Urinary bladder (tissue), 4 donors: ENCODE measurements around the gene IL1RAPL1. TPM values are rescaled to one million over a fixed set of nuclear protein-coding genes. Genes with fewer than 3 reads are reported as not detected.

Experiments
- DNase-seq: peaks from one replicate; pipeline ENCODE4 v3.0.0-alpha.2; 2015; ENCODE audit errors: extremely low spot score
- H3K27ac ChIP-seq: one replicate; pipeline ENCODE4 v1.5.1; 2013; ENCODE audit warnings: low read depth, mild to moderate bottlenecking, moderate library complexity
- H3K36me3 ChIP-seq: one replicate; pipeline ENCODE4 v1.6.1; 2013; ENCODE audit warnings: mild to moderate bottlenecking, moderate library complexity; ENCODE audit not compliant: insufficient read depth
- H3K4me1 ChIP-seq: one replicate; pipeline ENCODE4 v1.6.1; 2013; ENCODE audit warnings: mild to moderate bottlenecking, moderate library complexity; ENCODE audit not compliant: insufficient read depth
- H3K4me3 ChIP-seq: one replicate; pipeline ENCODE4 v1.5.1; 2013; ENCODE audit warnings: low read depth, low read length
- WGBS: extraction: QIAGEN DNeasy Blood & Tissue Kit; methylation state at CpG from one replicate; pipeline ENCODE4 v1.1.7; 2013; 5-methylcytosine and 5-hydroxymethylcytosine counted together
- polyA plus RNA-seq: library from polyadenylated mRNA; stranded (reverse); fragments of 200-250 nt; gene quantifications from one replicate; pipeline ENCODE4 v1.2.3, GENCODE V29; 2013
- total RNA-seq: library from RNA; depleted of rRNA; stranded (reverse); fragments of >200 nt; gene quantifications from one replicate; pipeline ENCODE4 v1.2.3, GENCODE V29; 2014
- donor health status: healthy with polysubstance abuse.
- donor health status: healthy.

IL1RAPL1 gene
- total and polyA plus RNA-seq, 2 donors, result 1.4 to 21.3 TPM

GRCh38 chrX:29496636-29497180 is 909.5 kb downstream of the IL1RAPL1 start:
- WGBS, result 68% methylated on average over 2 of the region's 2 CpGs
- DNase-seq, result no peak
- Histone ChIP-seq H3K36me3 (no peaks in the 10 kb centered on the region), H3K27ac (no peak overlapping the region), H3K4me1 (no peaks in the 10 kb centered on the region), H3K4me3 (no peak overlapping the region)

DNA sequence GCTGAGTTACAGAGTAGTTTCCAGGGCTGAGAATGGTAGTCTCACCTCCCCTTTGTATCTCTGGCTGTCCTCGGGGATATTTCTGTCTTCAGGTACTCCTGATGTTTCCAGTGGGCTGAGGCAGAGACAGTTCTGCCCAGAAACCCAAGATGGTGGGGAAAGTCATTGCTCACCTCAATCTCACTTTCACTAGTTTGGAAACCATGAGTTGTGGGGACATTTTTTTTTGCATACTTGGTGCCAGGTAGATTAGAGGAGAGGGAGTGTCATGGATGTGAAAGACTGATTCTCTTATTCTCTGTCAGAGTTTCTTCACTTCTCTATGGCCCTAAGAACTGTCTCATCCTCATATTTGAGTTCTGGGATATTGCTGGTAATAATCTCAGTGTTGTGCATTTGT is 919.5 kb downstream of the IL1RAPL1 start:
- H3K4me3 ChIP-seq, result no peak overlapping the region
- H3K27ac ChIP-seq, result no peak overlapping the region
- no peak for DNase-seq
- H3K4me1 ChIP-seq, result no peaks in the 10 kb centered on the region
- no peaks in the 10 kb centered on the region for H3K36me3 ChIP-seq
- 93% methylated on average over 1 of the region's 1 CpG for WGBS

- Histone ChIP-seq H3K4me3 (no peak overlapping the region), H3K27ac (no peak overlapping the region), H3K4me1 (no peaks in the 10 kb centered on the region), H3K36me3 (no peaks in the 10 kb centered on the region)
- WGBS, result 91% methylated on average over 4 of the region's 4 CpGs
- DNase-seq, result no peak
Observed at GRCh38 chrX:29518100-29518499, 930.9 kb downstream of the IL1RAPL1 start.

- H3K36me3 ChIP-seq, result no peaks in the 10 kb centered on the region
- H3K4me1 ChIP-seq, result no peaks in the 10 kb centered on the region
- WGBS, result 90% methylated on average over 1 of the region's 1 CpG
- no peak overlapping the region for H3K27ac ChIP-seq
- no peak overlapping the region for H3K4me3 ChIP-seq
- DNase-seq, result no peak
Observed at GRCh38 chrX:29528281-29528680, 941.0 kb downstream of the IL1RAPL1 start.

DNA sequence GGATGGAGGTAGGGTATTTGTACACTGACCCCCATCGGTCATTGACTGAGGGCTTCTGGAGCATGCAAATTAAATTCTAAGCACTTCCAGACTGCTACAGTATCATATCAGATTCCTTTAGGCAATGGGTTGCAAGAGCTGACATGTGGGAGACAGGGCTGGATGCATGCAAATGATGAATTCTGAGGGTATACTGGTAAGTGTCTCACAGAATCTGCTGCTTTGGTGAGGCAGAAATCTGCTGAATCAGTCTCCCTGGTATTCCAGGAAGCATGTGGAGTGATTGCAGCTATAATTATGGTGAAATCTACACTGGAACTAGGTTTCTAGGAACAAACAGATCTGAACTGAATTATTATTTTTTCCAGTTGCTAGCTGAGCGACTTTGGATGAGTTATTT is 943.3 kb downstream of the IL1RAPL1 start:
- H3K27ac ChIP-seq, result no peak overlapping the region
- H3K4me3 ChIP-seq, result no peak overlapping the region
- H3K36me3 ChIP-seq, result no peaks in the 10 kb centered on the region
- no peaks in the 10 kb centered on the region for H3K4me1 ChIP-seq
- WGBS, result 95% methylated on average over 2 of the region's 2 CpGs
- DNase-seq, result no peak

DNA sequence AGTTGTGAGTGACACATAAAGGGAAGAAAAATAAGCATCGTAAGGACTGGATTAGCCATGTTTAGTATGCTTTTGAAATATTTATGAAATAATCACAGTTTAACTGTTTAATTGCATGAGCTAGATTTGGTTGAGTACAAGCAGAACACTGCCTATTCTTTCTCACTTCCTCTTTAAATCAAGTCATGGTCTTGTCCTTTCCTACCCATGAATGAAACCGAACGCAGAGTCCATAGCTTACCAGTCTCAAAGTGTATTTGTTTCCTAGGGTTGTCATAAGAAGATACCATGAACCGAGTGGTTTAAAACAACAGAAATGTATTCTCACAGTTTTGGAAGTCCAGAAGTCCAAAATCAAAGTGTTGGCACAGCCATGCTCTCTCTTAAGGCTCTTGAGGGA is 944.1 kb downstream of the IL1RAPL1 start:
- H3K36me3 ChIP-seq, result no peaks in the 10 kb centered on the region
- H3K27ac ChIP-seq, result no peak overlapping the region
- DNase-seq, result no peak
- 43% methylated on average over 4 of the region's 4 CpGs for WGBS
- H3K4me3 ChIP-seq, result no peak overlapping the region
- H3K4me1 ChIP-seq, result no peaks in the 10 kb centered on the region

- Histone ChIP-seq H3K4me3 (no peak overlapping the region), H3K27ac (no peak overlapping the region), H3K4me1 (no peaks in the 10 kb centered on the region), H3K36me3 (no peaks in the 10 kb centered on the region)
- 62% methylated on average over 1 of the region's 1 CpG for WGBS
- DNase-seq, result no peak
Observed at GRCh38 chrX:29535212-29536162, 948.2 kb downstream of the IL1RAPL1 start.

- H3K27ac ChIP-seq, result no peak overlapping the region
- 95% methylated on average over 3 of the region's 3 CpGs for WGBS
- no peak overlapping the region for H3K4me3 ChIP-seq
- DNase-seq, result no peak
- no peaks in the 10 kb centered on the region for H3K4me1 ChIP-seq
- no peaks in the 10 kb centered on the region for H3K36me3 ChIP-seq
Observed at GRCh38 chrX:29541038-29541437, 953.8 kb downstream of the IL1RAPL1 start.

DNA sequence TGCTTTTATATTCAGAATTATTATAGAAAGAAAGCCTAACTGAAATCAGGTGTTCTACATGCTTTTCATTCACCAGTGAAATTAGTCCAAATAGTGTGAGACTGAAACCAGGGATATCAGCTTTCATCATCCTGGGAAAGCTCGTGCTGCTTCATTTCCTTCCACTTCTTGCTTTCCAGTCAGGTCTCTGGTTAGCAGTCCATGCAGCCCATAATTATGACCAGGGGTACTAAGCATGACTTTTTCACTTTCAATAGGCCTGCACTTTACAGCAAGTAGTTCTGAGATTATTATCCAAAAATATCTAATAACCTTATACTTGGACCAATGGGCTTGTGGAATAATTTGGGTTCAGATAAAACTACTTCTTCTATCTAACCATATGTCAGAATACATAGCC is 954.9 kb downstream of the IL1RAPL1 start:
- 65% methylated on average over 1 of the region's 1 CpG for WGBS
- no peak for DNase-seq
- Histone ChIP-seq H3K4me3 (no peak overlapping the region), H3K4me1 (no peaks in the 10 kb centered on the region), H3K27ac (no peak overlapping the region), H3K36me3 (no peaks in the 10 kb centered on the region)

DNA sequence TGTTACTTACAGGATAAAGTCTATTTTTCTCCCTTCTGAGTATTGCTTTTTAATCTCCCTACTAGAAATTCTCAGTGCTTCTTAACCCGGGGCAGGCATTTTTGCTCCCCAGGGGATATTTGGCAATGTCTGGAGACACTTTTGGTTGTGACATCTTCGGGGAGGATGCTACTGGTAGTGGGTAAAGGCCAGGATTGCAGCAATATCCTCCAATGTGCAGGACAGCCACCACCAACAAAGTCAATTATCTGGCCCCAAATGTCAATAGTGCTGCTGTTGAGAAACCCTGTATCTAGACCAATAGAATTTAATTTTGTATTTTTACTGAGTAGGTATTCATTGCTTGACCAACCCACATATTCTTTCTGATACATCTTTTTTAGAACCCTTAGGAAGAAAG is 958.6 kb downstream of the IL1RAPL1 start:
- WGBS, result 91% methylated on average over 2 of the region's 2 CpGs
- H3K4me1 ChIP-seq, result no peaks in the 10 kb centered on the region
- no peaks in the 10 kb centered on the region for H3K36me3 ChIP-seq
- H3K4me3 ChIP-seq, result no peak overlapping the region
- DNase-seq, result no peak
- H3K27ac ChIP-seq, result no peak overlapping the region

DNA sequence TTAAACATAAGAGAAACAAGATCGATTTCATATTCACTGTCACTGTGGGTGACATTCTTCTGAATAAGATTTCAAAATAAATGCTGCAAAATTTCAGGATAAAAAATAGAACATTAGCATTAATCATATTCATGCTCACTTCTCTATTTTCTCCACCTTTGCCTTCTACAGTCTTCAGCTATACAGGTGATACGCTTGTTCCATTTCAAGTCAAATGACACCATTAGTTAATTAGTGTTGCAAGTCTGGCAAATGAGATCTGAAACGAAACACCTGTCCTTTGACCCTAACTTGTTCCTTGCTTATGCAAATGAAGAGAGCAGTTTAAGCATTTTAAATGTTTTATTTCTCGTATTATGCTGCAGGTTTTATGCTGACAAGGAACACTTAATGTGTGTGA is 960.6 kb downstream of the IL1RAPL1 start:
- DNase-seq, result no peak
- 93% methylated on average over 4 of the region's 4 CpGs for WGBS
- Histone ChIP-seq H3K4me1 (no peaks in the 10 kb centered on the region), H3K27ac (no peak overlapping the region), H3K36me3 (no peaks in the 10 kb centered on the region), H3K4me3 (no peak overlapping the region)

- no peak overlapping the region for H3K4me3 ChIP-seq
- H3K36me3 ChIP-seq, result no peaks in the 10 kb centered on the region
- no peak for DNase-seq
- no peaks in the 10 kb centered on the region for H3K4me1 ChIP-seq
- WGBS, result 58% methylated on average over 1 of the region's 1 CpG
- no peak overlapping the region for H3K27ac ChIP-seq
Observed at GRCh38 chrX:29553542-29553941, 966.3 kb downstream of the IL1RAPL1 start.

DNA sequence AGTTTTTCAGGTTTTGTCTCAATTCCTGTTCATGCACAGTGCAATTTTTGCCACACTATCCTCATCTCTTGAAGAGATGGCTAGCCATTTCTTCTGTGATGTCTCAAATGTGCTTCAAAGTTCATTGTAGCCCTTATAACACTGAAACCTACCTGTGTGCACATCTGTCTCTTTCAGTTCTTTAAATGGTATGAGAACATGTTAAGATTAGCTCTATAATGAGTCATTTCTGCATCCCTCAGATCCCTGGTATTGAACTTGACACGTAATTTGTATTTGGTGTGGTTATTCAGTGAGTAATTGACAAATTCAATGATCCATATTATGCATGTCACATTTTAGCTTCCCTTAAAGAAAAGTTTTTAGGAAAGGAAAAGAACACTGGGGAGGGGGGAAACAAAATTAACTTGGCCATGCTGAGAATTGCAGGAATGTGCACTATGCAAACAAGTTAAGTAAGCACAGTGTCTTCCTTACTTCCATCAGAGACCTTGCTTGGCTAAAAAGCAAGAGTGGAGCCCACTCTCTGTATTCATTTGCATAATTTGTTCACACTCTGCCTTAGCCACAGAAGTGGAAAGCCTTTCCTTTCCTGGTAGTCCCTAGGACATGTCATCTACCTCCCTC is 968.3 kb downstream of the IL1RAPL1 start:
- H3K36me3 ChIP-seq, result no peaks in the 10 kb centered on the region
- no peaks in the 10 kb centered on the region for H3K4me1 ChIP-seq
- no peak overlapping the region for H3K27ac ChIP-seq
- H3K4me3 ChIP-seq, result no peak overlapping the region
- WGBS, result 93% methylated on average over 1 of the region's 1 CpG
- DNase-seq, result no peak

DNA sequence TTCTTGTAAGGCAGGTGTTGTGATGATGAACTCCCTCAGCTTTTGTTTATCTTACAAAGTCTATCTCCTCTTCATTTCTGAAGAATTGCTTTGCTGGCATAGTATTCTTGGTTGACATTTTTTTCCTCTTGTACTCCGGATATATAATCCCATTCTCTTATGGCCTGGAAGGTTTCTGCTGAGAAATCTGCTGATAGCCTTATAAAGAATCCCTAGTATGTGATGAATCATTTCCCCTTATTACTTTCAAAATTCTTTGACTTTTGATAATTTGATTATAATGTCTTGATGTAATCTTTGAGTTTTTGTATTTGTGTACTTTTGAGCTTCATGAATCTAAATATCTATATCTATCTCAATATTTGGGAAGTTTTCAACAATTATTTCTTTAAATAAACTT is 972.8 kb downstream of the IL1RAPL1 start:
- H3K4me3 ChIP-seq, result no peak overlapping the region
- no peaks in the 10 kb centered on the region for H3K36me3 ChIP-seq
- WGBS, result 85% methylated on average over 1 of the region's 1 CpG
- H3K4me1 ChIP-seq, result no peaks in the 10 kb centered on the region
- no peak overlapping the region for H3K27ac ChIP-seq
- DNase-seq, result no peak
